Measurements from ENCODE around the gene SNAP47.

GRCh38 chr1:227685807-227686206, 49.4 kb upstream of the SNAP47 start:
- TF ChIP-seq CTCF (conservative IDR thresholded peaks at IDR 0.05; ENCODE audit: low read length), result no peak
- no peak for TF ChIP-seq EZH2phosphoT487 (IDR thresholded peaks at IDR 0.05; ENCODE audit: borderline replicate concordance)

All from Loucy (cell line).